K562 (cell line): ENCODE measurements around the gene DHDH. TPM values are rescaled to one million over a fixed set of nuclear protein-coding genes. Genes with fewer than 3 reads are reported as not detected.

Experiments
- FOSL1 ChIP-seq: fragments of 200-800 bp; sonication (Bioruptor generic); conservative IDR thresholded peaks from 2 replicates; pipeline ENCODE4 v1.6.1; 2016; ENCODE audit warnings: missing genetic modification characterization, missing compliant biosample characterization
- FOXK1 ChIP-seq: sonication (generic); formaldehyde crosslinking; IDR thresholded peaks from 2 replicates; pipeline ENCODE4 v1.8.0; 2022; ENCODE audit warnings: missing genetic modification reagents, mild to moderate bottlenecking, borderline replicate concordance
- GTF2A2 ChIP-seq: IDR thresholded peaks from 2 replicates; pipeline ENCODE4 v1.6.1; 2016; ENCODE audit warnings: mild to moderate bottlenecking, missing genetic modification characterization, missing compliant biosample characterization
- IFI16 ChIP-seq: fragments of 250-450 bp; sonication (Bioruptor Pico); IDR thresholded peaks from 2 replicates; pipeline ENCODE4 v2.1.2; 2022; ENCODE audit warnings: mild to moderate bottlenecking, inconsistent platforms
- JUNB ChIP-seq: fragments of 450-650 bp; formaldehyde crosslinking; conservative IDR thresholded peaks from 2 replicates; pipeline ENCODE4 v1.4.0; 2020; ENCODE audit warnings: mild to moderate bottlenecking
- NFE2 ChIP-seq: IDR thresholded peaks from 2 replicates; pipeline ENCODE4 v1.6.1; 2014; ENCODE audit warnings: antibody characterized with exemption, low read depth
- SMAD1 ChIP-seq: fragments of 150-350 bp; IDR thresholded peaks from 2 replicates; pipeline ENCODE4 v1.6.1; 2014; ENCODE audit warnings: low read length, low read depth; ENCODE audit not compliant: partially characterized antibody
- TAF15 ChIP-seq: fragments of 200-400 bp; formaldehyde crosslinking; IDR thresholded peaks from 2 replicates; pipeline ENCODE4 v1.6.1; 2017; ENCODE audit warnings: mild to moderate bottlenecking, low read depth, low read length, moderate library complexity
- ZNF239 ChIP-seq: fragments of 250-450 bp; sonication (Bioruptor Pico); IDR thresholded peaks from 2 replicates; pipeline ENCODE4 v1.4.0; 2020; ENCODE audit warnings: mild to moderate bottlenecking
- polyA plus RNA-seq, 8 experiments: library from polyadenylated mRNA; depleted of rRNA in 4 of 8; stranded (reverse) in 5 of 8; unstranded in 3 of 8; fragments of >200 nt; fragmentation: Nextera tagmentation in 2 of 8; fragmentation: Illumina TruSeq in 1 of 8; extraction: Ambion mirVana in 2 of 8; extraction: Trizol in 1 of 8; gene quantifications; 2 replicates each; pipeline versions ENCODE4 v1.2.1 to v1.2.3, GENCODE V29; 2011 to 2014; ENCODE audit warnings: inconsistent platforms in 1 of 8, missing spikeins in 1 of 8
- total RNA-seq, 7 experiments: library from RNA; depleted of rRNA in 6 of 7; stranded (reverse); fragments of >200 nt in 6 of 7; fragmentation: Illumina TruSeq in 2 of 7; extraction: Trizol in 2 of 7; gene quantifications; 2 replicates each; pipeline versions ENCODE4 v1.2.1 to v1.2.3, GENCODE V29; 2011 to 2021; ENCODE audit warnings: low replicate concordance in 1 of 7
- TF ChIP-seq, protein P1 (sequence below): sonication (generic); formaldehyde crosslinking; IDR thresholded peaks from 2 replicates; pipeline ENCODE4 v1.8.0; 2022; ENCODE audit warnings: mild to moderate bottlenecking, missing genetic modification reagents
- TF ChIP-seq, protein P2 (sequence below): sonication (generic); formaldehyde crosslinking; IDR thresholded peaks from 2 replicates; pipeline ENCODE4 v1.8.1; 2023; ENCODE audit warnings: mild to moderate bottlenecking, missing genetic modification reagents, moderate library complexity
- TF ChIP-seq, protein P3 (sequence below), 2 experiments: IDR thresholded peaks; 2 replicates each; pipeline ENCODE4 v1.6.1; 2011; ENCODE audit warnings: borderline replicate concordance in 1 of 2, control low read depth in 1 of 2, low read depth in 1 of 2, low read length in 1 of 2, mild to moderate bottlenecking in 1 of 2, mixed read lengths in 1 of 2, moderate library complexity in 1 of 2; ENCODE audit not compliant: insufficient read depth in 1 of 2, insufficient read length in 1 of 2, poor library complexity in 1 of 2, severe bottlenecking in 1 of 2; ENCODE audit errors: extremely low read depth in 1 of 2
- TF ChIP-seq, protein P4 (sequence below): fragments of 450-650 bp; IDR thresholded peaks from 2 replicates; pipeline ENCODE4 v1.6.1; 2017; ENCODE audit warnings: antibody characterized with exemption, mild to moderate bottlenecking

Gene DHDH
- total and polyA plus RNA-seq, 9 of the 15 experiments (the other 6 are each of a cell fraction or from before 2014, with no cell fraction given) = 0.37 to 1.9 (median 0.87) TPM

DNA sequence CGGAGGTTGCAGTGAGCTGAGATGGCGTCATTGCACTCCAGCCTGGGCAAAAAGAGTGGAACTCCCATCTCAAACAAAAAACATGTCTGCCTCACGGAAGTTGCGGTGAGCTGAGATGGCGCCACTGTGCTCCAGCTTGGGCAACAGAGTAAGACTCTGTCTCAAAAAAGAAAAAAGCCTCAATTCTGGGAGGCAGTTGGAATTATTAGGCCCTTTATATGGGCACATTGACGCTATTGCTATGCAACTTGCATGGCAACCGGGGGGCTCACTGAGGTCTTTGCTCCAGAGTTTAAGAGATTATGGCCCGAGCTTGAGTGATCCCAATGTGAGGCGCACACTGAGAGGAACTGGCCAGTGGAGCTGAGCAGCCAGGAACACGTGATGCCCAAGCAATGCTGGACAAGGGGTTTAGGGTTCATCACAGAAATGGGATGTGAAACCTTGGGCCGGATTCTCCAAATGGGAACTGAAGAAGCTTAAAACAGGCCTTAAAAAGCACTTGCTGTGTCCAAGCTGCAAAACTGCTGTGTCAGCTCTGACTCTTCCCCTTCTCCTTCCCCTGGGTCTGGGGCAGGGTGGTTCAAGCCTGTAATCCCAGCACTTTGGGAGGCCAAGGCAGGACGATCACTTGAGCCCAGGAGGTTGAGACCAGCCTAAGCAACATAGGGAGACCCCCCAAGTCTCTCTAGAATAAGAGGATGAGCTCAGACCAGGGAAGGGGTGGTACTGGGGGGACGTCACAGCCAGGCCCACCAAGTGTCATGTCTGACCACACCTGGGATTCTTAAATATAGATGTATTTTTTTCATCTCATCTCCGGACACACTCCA, 34.1 kb downstream of the DHDH start (continued):
- TF ChIP-seq, protein P1, sequence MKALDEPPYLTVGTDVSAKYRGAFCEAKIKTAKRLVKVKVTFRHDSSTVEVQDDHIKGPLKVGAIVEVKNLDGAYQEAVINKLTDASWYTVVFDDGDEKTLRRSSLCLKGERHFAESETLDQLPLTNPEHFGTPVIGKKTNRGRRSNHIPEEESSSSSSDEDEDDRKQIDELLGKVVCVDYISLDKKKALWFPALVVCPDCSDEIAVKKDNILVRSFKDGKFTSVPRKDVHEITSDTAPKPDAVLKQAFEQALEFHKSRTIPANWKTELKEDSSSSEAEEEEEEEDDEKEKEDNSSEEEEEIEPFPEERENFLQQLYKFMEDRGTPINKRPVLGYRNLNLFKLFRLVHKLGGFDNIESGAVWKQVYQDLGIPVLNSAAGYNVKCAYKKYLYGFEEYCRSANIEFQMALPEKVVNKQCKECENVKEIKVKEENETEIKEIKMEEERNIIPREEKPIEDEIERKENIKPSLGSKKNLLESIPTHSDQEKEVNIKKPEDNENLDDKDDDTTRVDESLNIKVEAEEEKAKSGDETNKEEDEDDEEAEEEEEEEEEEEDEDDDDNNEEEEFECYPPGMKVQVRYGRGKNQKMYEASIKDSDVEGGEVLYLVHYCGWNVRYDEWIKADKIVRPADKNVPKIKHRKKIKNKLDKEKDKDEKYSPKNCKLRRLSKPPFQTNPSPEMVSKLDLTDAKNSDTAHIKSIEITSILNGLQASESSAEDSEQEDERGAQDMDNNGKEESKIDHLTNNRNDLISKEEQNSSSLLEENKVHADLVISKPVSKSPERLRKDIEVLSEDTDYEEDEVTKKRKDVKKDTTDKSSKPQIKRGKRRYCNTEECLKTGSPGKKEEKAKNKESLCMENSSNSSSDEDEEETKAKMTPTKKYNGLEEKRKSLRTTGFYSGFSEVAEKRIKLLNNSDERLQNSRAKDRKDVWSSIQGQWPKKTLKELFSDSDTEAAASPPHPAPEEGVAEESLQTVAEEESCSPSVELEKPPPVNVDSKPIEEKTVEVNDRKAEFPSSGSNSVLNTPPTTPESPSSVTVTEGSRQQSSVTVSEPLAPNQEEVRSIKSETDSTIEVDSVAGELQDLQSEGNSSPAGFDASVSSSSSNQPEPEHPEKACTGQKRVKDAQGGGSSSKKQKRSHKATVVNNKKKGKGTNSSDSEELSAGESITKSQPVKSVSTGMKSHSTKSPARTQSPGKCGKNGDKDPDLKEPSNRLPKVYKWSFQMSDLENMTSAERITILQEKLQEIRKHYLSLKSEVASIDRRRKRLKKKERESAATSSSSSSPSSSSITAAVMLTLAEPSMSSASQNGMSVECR (CRISPR knock-in tag) = 0 out of 2 replicates have a peak, but pooled peaks have one; percentile 19
- peak; percentile 91; the same call in 1 of the 2 replicates for TF ChIP-seq FOXK1 (CRISPR knock-in tag)
- TF ChIP-seq ZNF239 = no peak
- TF ChIP-seq, protein P2, sequence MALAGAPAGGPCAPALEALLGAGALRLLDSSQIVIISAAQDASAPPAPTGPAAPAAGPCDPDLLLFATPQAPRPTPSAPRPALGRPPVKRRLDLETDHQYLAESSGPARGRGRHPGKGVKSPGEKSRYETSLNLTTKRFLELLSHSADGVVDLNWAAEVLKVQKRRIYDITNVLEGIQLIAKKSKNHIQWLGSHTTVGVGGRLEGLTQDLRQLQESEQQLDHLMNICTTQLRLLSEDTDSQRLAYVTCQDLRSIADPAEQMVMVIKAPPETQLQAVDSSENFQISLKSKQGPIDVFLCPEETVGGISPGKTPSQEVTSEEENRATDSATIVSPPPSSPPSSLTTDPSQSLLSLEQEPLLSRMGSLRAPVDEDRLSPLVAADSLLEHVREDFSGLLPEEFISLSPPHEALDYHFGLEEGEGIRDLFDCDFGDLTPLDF (CRISPR knock-in tag) = no peak
- no peak for TF ChIP-seq GTF2A2 (tag)
- TF ChIP-seq SMAD1 = peak; percentile 30
- TF ChIP-seq JUNB = no peak
- TF ChIP-seq FOSL1 = peak; percentile 43; the same call in 1 of the 2 replicates
- no peak for TF ChIP-seq IFI16
- TF ChIP-seq, protein P3, sequence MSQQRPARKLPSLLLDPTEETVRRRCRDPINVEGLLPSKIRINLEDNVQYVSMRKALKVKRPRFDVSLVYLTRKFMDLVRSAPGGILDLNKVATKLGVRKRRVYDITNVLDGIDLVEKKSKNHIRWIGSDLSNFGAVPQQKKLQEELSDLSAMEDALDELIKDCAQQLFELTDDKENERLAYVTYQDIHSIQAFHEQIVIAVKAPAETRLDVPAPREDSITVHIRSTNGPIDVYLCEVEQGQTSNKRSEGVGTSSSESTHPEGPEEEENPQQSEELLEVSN (IDR thresholded peaks at IDR 0.05; ENCODE audit: borderline replicate concordance in 1 of 2, extremely low read depth in 1 of 2, insufficient read depth in 1 of 2, insufficient read length in 1 of 2, low read depth in 1 of 2, low read length in 1 of 2, poor library complexity in 1 of 2, severe bottlenecking in 1 of 2) = peak in 1 of 2 experiments; percentile 28
- peak; percentile 86 for TF ChIP-seq NFE2
- TF ChIP-seq, protein P4, sequence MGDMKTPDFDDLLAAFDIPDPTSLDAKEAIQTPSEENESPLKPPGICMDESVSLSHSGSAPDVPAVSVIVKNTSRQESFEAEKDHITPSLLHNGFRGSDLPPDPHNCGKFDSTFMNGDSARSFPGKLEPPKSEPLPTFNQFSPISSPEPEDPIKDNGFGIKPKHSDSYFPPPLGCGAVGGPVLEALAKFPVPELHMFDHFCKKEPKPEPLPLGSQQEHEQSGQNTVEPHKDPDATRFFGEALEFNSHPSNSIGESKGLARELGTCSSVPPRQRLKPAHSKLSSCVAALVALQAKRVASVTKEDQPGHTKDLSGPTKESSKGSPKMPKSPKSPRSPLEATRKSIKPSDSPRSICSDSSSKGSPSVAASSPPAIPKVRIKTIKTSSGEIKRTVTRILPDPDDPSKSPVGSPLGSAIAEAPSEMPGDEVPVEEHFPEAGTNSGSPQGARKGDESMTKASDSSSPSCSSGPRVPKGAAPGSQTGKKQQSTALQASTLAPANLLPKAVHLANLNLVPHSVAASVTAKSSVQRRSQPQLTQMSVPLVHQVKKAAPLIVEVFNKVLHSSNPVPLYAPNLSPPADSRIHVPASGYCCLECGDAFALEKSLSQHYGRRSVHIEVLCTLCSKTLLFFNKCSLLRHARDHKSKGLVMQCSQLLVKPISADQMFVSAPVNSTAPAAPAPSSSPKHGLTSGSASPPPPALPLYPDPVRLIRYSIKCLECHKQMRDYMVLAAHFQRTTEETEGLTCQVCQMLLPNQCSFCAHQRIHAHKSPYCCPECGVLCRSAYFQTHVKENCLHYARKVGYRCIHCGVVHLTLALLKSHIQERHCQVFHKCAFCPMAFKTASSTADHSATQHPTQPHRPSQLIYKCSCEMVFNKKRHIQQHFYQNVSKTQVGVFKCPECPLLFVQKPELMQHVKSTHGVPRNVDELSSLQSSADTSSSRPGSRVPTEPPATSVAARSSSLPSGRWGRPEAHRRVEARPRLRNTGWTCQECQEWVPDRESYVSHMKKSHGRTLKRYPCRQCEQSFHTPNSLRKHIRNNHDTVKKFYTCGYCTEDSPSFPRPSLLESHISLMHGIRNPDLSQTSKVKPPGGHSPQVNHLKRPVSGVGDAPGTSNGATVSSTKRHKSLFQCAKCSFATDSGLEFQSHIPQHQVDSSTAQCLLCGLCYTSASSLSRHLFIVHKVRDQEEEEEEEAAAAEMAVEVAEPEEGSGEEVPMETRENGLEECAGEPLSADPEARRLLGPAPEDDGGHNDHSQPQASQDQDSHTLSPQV = peak; percentile 57; the same call in 1 of the 2 replicates
- TF ChIP-seq TAF15 = peak; percentile 67; the same call in 1 of the 2 replicates
